ENCODE data around the gene SUSD1.

SUSD1 gene

DNA sequence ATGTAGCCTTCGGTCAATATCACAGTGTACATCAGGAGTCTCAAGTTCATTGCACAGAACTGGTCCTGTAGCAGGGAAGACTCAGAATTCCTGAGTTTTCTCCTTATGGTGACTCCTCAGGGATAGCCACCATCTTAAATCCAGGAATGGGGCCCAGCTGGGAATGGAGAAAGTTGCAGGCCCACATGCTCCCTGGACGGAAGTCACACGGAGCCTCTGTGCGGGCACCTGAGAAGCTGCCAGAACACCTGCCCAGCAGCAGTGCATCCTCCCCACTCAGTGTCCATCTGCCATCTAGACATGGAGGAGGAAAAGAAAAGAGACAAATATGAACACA lies 133.9 kb downstream of the SUSD1 start:
- no peak for DNase-seq (ENCODE audit: low spot score)

- DNase-seq (ENCODE audit: low spot score) = no peak
These were observed 137.1 kb downstream of the SUSD1 start for GRCh38 chr9:112038017-112038408.

DNA sequence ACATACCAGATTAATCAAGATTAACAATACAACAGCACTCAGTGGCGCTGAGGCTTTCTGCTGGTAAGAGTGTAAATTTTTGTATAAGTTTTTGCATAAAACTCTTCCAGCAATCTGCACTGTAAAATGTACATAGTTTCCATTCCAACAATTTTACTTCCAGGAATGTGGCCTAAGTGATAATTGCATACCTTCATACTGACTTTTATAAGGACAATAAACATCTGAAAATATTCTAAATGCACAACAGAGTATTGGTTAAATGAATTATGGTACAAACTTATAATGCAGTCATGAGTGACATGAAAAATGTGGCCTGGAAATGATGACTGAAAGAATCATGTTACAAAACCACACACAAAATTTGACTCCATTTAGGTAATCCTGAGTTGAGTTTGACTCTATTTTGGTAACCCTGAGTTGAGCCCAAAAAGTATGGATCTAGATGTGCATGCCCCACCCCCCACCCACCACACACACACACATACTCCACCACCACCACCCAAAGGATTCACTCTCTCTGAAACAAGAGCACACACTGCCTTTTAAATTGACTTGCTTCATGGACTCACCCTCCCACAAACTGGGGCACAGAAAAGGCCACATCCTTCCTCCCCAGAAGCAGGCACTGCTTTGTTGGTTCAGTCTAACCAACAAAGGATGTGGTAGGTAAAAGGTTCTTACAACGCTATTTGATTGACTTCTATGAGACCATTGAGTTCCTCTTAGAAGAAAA lies 137.6 kb downstream of the SUSD1 start:
- DNase-seq (ENCODE audit: low spot score) = no peak

GRCh38 chr9:112035166-112035826 lies 139.8 kb downstream of the SUSD1 start:
- no peak for DNase-seq (ENCODE audit: low spot score)

DNA sequence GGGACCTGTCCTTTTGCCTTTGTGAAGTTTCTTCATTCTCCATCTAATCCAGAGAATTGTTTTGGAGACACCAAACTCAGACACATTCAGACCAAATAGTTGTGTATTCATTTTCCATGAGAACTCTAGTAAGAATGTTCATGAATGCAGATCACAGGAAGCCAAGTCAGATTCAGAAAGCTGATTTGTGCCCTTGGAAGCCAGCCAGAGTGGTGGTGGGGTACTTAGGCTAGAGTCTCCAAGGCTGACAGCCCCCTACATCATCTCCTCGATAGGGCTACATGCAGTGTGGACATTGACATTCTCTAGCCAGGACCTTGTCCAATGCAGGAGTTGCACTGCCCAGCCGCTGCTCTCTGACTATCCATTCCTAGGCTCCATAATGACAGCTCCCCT lies 140.9 kb downstream of the SUSD1 start:
- DNase-seq (ENCODE audit: low spot score) = no peak

DNA sequence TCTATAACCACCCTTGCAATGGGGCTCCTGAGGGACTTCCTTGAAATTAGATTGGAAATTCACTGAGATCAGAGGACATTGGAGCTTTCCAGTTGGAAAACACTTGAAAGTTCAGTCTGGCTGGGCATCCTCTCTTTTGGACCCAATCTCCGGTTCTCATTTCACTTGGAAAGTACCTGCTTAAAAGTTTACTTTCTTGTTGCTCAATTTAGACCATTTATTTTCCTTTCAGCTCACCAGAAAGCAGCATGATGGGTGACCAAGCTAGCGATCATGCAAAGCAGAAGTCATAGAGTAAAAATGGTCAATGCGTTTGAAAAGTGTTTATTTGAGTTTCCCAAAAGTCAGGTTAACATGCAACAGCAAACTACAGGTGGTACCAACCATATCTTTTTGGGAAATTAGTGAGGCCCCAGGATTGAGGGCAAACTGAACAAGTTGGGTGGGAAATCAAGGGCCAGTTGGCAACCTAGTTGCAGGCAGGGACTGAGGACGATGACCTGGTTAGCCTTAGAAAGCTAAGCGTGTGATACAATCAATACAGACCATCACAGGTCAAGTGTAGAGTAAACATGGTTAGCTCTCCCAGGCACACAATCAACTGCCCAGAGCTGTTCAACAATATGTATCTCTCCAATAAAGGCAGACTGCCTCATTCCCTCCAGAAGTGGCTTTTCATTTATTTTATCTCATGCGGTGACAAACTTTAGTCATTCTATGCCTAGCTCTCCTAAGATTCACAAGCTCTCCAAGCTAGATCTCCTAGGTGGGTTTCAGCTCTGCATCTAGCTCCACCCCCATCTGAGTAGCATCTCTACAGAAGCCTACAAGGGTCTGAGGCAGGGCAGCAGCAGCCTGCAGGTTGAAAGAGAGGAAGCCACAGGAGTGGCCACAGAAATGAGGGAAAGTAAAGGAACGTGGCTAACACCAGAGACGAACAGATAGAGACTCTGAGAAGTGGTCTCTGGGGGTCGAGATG lies 141.6 kb downstream of the SUSD1 start:
- no peak for DNase-seq (ENCODE audit: low spot score)

DNA sequence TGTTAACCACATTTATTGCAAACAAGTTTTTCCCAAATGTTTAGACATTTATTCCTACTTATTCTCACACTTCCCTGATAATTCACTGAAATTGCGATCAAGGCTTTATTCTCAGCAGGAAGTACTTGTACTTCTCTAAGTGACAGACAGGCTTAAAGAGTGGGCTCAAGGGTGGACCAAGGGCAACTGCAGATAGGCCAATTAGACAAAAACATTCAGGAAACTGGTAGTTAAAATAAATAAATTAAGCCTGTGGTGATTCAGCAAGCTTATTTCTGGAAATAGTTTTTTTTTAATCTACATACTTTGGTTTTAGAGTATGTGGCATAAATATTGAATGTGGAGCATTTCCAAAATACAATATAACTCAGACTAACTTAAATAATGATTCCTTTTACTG lies 142.4 kb downstream of the SUSD1 start:
- DNase-seq (ENCODE audit: low spot score) = no peak

DNA sequence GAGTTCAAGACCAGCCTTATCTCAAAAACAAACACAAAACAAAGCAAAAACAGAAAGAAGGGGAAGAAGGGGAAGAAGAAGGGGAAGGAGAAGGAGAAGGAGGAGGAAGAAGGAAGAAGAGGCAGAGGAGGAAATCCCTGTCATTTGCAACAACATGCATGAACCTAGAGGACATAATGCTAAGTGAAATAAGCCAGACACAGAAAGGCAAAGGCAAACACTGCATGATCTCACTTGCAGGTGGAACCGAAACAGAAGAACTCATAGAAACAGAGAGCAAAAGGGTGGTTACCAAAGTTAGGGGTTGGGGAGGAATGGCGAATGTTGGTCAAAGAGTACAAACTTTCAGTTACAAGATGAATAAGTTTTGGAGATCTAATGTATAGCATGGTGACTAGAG lies 143.1 kb downstream of the SUSD1 start:
- no peak for DNase-seq (ENCODE audit: low spot score)

DNA sequence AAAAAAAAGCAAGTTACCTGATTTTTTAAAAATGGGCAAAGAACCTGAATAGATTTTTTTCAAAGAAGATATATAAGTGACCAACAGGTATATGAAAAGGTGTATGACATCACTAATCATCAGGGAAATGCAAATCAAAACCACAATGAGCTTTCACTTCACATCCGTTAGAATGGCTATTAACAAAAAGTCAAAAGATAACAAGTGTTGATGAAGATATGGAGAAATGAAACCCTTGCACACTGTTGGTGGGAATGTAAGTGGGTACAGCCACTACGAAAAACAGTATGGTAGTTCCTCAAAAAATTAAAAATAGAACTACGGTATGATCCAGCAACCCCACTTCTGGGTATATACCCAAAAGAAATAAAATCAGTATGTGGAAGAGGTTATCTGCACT lies 143.7 kb downstream of the SUSD1 start:
- DNase-seq (ENCODE audit: low spot score) = no peak

DNA sequence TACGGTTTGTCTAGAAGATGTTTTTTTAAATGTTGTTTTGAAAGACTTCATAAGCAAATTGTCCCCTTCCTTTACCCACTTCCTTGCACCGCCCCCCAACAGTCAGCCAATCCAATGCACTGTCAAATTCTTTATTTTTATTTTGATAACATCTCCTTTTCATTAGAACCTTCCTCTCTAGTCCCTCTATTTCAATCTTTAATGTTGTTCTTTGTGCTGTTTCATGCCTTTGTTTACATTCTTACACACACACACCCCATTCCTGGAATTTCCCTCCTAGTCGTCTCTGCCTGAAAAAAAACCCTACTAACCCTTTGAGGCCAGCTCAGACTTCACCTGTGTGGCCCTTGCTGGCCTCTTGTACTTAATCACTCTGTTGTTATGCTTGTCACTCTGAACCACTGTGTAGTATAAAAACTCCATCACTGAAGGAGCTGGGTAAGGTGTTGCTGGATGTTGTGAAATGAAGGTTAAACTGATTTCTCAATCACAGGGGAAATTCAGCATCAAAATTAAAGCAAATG lies 145.1 kb downstream of the SUSD1 start:
- no peak for DNase-seq (ENCODE audit: low spot score)

DNA sequence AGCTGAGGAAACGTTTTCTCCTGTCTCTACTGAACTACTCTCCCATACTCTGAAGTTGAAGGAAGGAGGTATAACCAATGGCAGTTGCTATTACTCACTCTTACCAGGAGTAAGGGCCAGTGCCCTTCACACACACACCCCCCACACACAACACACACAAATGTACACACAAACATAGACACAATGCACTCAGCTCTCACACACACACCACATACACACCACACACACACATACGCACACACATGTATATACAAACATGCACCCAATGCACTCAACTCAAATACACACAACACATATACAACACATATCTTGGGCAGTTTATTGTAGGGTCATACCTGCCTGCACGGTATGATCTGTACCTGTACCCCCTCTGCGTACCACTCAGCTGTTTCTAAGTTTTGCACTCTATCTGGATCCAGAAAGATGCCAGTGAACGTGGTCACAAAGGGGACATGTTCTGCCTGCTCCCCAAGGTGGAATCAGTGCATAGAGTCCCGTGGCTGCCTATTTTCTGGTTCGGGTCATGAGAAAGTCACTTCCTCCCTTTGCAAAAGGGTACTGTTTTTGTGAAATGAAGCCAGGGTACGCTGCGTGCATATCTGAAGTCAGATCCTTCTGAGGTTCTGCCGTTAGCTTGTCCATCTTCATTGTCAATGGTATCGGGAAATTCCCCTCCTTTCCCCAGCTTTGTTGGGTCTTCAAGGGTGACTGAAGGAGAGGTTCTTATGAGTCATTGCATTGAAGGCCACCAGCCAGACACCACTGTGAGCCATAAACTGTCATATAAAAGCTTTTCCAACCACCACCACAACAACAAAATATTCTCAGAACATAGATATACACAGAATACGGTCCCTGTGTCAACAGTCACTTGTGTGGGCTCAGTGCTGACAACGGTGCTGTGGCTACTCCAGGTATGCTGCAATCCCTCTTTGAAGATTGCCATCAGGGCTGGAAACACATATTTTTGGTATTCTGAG lies 146.6 kb downstream of the SUSD1 start:
- DNase-seq (ENCODE audit: low spot score) = no peak

DNA sequence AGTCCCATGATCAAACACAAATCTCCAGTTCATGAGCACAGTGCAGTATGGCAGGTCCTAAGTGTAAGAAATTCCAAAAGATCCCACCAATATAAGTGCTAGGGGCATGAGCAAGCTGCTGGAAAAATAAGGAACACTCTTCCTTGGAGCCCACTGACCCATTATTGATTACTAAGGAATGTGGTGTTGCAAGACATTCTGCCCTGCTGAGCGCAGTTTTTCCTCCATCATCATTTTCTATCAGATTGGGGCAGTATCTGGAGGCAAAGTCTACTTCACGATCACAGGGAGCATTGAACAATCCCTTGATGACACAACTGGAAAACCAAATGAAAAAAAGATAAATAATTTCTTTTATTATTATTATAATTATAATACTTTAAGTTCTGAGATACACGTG lies 149.2 kb downstream of the SUSD1 start:
- DNase-seq (ENCODE audit: low spot score) = no peak

- DNase-seq (ENCODE audit: low spot score) = no peak
These were observed 153.4 kb downstream of the SUSD1 start for GRCh38 chr9:112021742-112022141.

DNA sequence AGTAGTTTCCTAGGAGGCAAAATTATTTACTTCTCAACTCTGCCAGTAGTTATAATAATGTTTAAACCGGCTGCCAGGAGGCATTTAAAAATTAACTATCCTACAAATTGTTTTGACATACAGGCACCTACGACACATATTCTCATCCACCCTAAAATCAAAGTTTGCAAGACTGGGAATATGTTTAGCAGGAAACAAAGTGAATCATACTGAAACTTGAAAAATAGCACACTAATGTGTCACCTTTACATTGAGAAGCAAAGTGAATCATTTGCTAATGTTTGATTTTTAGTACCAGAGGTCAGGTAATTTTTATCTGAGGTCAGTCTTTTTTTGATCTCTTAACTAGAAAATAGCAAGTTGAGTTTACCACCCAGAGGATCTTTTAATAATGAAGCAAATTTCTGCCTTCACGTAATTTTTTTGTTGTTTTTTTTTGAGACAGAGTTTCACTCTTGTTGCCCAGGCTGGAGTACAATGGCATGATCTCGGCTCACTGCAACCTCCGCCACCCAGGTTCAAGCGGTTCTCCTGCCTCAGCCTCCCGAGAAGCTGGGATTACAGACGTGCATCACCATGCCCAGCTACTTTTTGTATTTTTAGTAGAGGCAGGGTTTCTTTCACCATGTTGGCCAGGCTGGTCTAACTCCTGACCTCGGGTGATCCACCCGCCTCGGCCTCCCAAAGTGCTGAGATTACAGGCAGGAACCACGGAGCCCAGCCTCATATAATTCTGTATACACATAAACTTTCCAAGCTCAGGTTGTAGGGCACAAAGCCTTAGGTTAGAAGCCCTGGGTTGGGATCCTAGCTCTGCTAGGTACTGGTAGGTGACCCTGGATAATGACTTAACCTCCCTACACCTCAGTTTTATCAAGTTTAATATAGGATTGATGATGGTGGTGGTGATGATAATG lies 154.2 kb downstream of the SUSD1 start:
- DNase-seq (ENCODE audit: low spot score) = no peak

DNA sequence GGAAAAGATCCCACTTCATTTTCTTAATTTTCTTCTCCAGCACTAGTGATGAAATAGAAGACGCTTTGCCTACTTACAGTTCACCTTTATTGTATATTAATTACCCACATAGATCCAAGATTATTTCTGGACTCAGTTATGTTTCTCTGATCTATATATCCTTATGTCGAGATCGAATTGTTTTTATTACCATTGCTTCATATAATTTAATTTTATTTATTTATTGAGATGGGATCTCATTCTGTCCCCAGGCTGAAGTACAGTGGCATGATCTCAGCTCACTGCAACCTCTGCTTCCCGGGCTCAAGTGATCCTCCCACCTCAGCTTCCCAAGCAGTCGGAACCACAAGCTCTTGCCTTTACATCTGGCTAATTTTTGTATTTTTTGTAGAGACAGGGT lies 157.2 kb downstream of the SUSD1 start:
- DNase-seq (ENCODE audit: low spot score) = no peak

- no peak for DNase-seq (ENCODE audit: low spot score)
These were observed 159.4 kb downstream of the SUSD1 start for GRCh38 chr9:112015736-112016135.

GRCh38 chr9:112015149-112015548 lies 159.9 kb downstream of the SUSD1 start:
- no peak for DNase-seq (ENCODE audit: low spot score)

DNA sequence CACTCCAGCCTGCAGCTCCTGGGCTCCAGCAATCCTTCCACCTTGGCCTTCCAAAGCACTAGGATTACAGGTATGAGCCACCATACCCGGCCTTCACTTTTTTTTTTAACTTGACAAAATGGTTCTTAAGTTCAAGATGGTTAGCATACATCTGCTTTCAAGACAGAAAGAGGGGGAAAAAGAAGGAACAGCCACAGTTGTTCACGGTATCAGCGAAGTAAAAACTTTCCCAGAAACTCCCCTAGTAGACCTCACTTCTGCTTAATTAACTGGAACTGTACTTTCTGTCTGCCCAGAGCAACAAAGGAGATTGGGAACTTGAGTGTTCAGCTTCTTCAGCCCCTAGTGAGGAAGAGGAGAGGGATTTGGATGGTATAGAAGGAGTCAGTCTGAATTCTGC lies 161.8 kb downstream of the SUSD1 start:
- DNase-seq (ENCODE audit: low spot score) = no peak

GRCh38 chr9:112012026-112012902 lies 162.8 kb downstream of the SUSD1 start:
- DNase-seq (ENCODE audit: low spot score) = no peak

All from left forelimb (tissue), 1 donor.